Thyroid gland (tissue), 4 donors: Measurements from ENCODE around the gene PBX1. TPM values are rescaled to one million over a fixed set of nuclear protein-coding genes. Genes with fewer than 3 reads are reported as not detected.

Source experiments
- DNase-seq, 2 donors: peaks; one replicate each; pipeline ENCODE4 v3.0.0-alpha.2; 2019
- H3K27ac ChIP-seq, 3 donors: fragments of 200-600 bp; sonication (generic); 1 replicate in 2 of 3; 2 replicates in 1 of 3; pipeline ENCODE4 v1.5.1; 2016 to 2019; ENCODE audit warnings: mild to moderate bottlenecking in 1 of 3, moderate library complexity in 1 of 3
- H3K27me3 ChIP-seq: fragments of 200-600 bp; sonication (generic); one replicate; pipeline ENCODE4 v1.5.1; 2019
- H3K36me3 ChIP-seq, 2 donors: fragments of 200-600 bp; sonication (generic); one replicate each; pipeline ENCODE4 v1.5.1; 2016 to 2019
- H3K4me1 ChIP-seq, 2 donors: fragments of 200-600 bp; sonication (generic); one replicate each; pipeline ENCODE4 v1.5.1; 2017 to 2019
- H3K4me3 ChIP-seq, 3 donors: fragments of 200-600 bp; sonication (generic); replicated peaks in 1 of 3; 1 replicate in 2 of 3; 2 replicates in 1 of 3; pipeline ENCODE4 v1.5.1; 2016; ENCODE audit warnings: mild to moderate bottlenecking in 1 of 3
- H3K9me3 ChIP-seq: fragments of 200-600 bp; sonication (generic); one replicate; pipeline ENCODE4 v1.5.1; 2017
- POLR2A ChIP-seq, 2 donors: fragments of 450-650 bp; IDR thresholded peaks; one replicate each; pipeline ENCODE4 v1.6.1; 2017; ENCODE audit warnings: antibody characterized with exemption in 2 of 2, mild to moderate bottlenecking in 2 of 2, moderate library complexity in 1 of 2
- WGBS, 2 donors: methylation state at CpG; one replicate each; pipeline ENCODE4 v1.1.5; 2017; 5-methylcytosine and 5-hydroxymethylcytosine counted together
- intact Hi-C: fragments of 100-400 bp; cut with DNase I; formaldehyde crosslinking; loops from one replicate; pipeline ENCODE4 v1.15.1; 2023
- total RNA-seq, 4 donors: library from RNA; depleted of rRNA; stranded (reverse); fragments of >200 nt; gene quantifications; one replicate each; pipeline ENCODE4 v1.2.3, GENCODE V29; 2016
- TF ChIP-seq, protein P1 (sequence below), 6 experiments: fragments of 200-600 bp in 3 of 6; fragments of 450-650 bp in 3 of 6; sonication (generic) in 3 of 6; IDR thresholded peaks; one replicate each; pipeline ENCODE4 v1.5.1; 2016 to 2019; ENCODE audit warnings: antibody characterized with exemption in 6 of 6, mild to moderate bottlenecking in 2 of 6, inconsistent platforms in 1 of 6, moderate library complexity in 1 of 6

The PBX1 gene
- total RNA-seq, 4 donors from 2014 or later, result 79.0 to 159 (median 102) TPM

DNA sequence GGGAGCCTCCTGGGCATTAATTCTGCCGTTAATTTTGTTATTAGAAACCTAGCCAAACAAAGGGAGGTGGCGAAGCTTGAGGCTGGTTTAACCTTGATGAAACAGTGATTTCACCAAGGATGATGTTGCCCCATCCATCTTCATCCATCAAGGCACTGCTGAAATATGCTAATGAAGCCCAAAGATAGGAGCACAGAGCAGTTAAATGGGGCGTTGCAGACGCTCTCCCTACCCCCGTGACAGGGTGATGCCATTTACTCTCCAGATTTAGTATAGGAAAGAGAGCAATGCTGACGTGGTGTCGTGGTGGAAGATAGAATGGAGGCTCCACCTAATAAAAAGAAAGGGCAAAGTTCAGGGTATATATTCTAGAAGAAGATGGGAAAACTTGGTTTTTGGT, 84.0 kb downstream of the PBX1 start:
- H3K36me3 ChIP-seq, result no peaks in the 10 kb centered on the region
- no peak overlapping the region for H3K4me3 ChIP-seq
- peaks cover 9 to 23% of the 10 kb centered on the region in 2 donors for H3K4me1 ChIP-seq
- 79 to 96% methylated on average over 7 of the region's 7 CpGs for WGBS, 2 donors
- H3K9me3 ChIP-seq, result no peaks in the 10 kb centered on the region
- DNase-seq, result no peak
- no peaks in the 10 kb centered on the region for H3K27me3 ChIP-seq
- no peak for TF ChIP-seq POLR2A (IDR thresholded peaks at IDR 0.05)
- TF ChIP-seq, protein P1, sequence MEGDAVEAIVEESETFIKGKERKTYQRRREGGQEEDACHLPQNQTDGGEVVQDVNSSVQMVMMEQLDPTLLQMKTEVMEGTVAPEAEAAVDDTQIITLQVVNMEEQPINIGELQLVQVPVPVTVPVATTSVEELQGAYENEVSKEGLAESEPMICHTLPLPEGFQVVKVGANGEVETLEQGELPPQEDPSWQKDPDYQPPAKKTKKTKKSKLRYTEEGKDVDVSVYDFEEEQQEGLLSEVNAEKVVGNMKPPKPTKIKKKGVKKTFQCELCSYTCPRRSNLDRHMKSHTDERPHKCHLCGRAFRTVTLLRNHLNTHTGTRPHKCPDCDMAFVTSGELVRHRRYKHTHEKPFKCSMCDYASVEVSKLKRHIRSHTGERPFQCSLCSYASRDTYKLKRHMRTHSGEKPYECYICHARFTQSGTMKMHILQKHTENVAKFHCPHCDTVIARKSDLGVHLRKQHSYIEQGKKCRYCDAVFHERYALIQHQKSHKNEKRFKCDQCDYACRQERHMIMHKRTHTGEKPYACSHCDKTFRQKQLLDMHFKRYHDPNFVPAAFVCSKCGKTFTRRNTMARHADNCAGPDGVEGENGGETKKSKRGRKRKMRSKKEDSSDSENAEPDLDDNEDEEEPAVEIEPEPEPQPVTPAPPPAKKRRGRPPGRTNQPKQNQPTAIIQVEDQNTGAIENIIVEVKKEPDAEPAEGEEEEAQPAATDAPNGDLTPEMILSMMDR (IDR thresholded peaks at IDR 0.05), result no peak
- intact Hi-C loops, result no loop called here
- no peak overlapping the region for H3K27ac ChIP-seq

- no peak for DNase-seq
- no peaks in the 10 kb centered on the region for H3K36me3 ChIP-seq
- TF ChIP-seq, protein P1 (IDR thresholded peaks at IDR 0.05), result no peak
- TF ChIP-seq POLR2A (IDR thresholded peaks at IDR 0.05), result no peak
- H3K9me3 ChIP-seq, result no peaks in the 10 kb centered on the region
- WGBS, 2 donors, result 72 to 78% methylated on average over 3 of the region's 3 CpGs
- no peaks in the 10 kb centered on the region for H3K27me3 ChIP-seq
- H3K27ac ChIP-seq, result no peak overlapping the region
- peaks cover 17 to 24% of the 10 kb centered on the region in 2 donors for H3K4me1 ChIP-seq
- intact Hi-C loops, result no loop called here
- H3K4me3 ChIP-seq, result no peak overlapping the region
These were observed 85.3 kb downstream of the PBX1 start for GRCh38 chr1:164644268-164644667.

GRCh38 chr1:164644774-164645644, 86.0 kb downstream of the PBX1 start:
- intact Hi-C loops, result no loop called here
- H3K27ac ChIP-seq, result no peak overlapping the region
- H3K4me1 ChIP-seq, result peaks cover 22 to 28% of the 10 kb centered on the region in 2 donors
- H3K9me3 ChIP-seq, result no peaks in the 10 kb centered on the region
- no peaks in the 10 kb centered on the region for H3K36me3 ChIP-seq
- whole genome bisulfite sequencing, 2 donors, result 48 to 66% methylated on average over 6 of the region's 6 CpGs
- DNase-seq, result no peak
- H3K4me3 ChIP-seq, result no peak overlapping the region
- no peaks in the 10 kb centered on the region for H3K27me3 ChIP-seq
- no peak for TF ChIP-seq POLR2A (IDR thresholded peaks at IDR 0.05)
- TF ChIP-seq, protein P1 (IDR thresholded peaks at IDR 0.05), result no peak

DNA sequence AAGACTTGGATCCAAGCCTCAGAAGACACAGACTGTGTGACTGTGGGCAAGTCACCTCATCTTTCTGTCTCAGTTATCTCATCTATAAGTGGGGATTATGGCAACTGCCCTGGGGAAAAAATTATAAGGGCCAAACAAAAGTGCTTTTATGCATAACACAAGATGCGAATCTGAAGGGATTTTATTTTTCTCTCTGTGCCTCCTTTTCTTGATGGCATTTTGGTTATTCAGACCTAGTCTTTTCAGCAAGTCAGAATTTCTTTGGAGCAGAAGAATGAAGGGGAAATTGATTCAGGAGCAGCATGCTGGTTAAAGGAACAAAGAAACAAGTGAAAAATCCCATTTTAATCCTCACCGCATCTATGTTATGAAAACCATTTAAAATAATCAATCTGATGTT, 86.9 kb downstream of the PBX1 start:
- intact Hi-C loops, result no loop called here
- WGBS, 2 donors, result 98 to 99% methylated on average over 2 of the region's 2 CpGs
- Histone ChIP-seq H3K27me3 (no peaks in the 10 kb centered on the region), H3K36me3 (no peaks in the 10 kb centered on the region), H3K9me3 (no peaks in the 10 kb centered on the region), H3K4me1 (peaks cover 18 to 21% of the 10 kb centered on the region in 2 donors), H3K4me3 (no peak overlapping the region), H3K27ac (no peak overlapping the region)
- no peak for TF ChIP-seq POLR2A (IDR thresholded peaks at IDR 0.05)
- TF ChIP-seq, protein P1 (IDR thresholded peaks at IDR 0.05), result no peak
- no peak for DNase-seq

- H3K9me3 ChIP-seq, result no peaks in the 10 kb centered on the region
- H3K27me3 ChIP-seq, result no peaks in the 10 kb centered on the region
- intact Hi-C loops, result no loop called here
- no peak overlapping the region for H3K27ac ChIP-seq
- 66 to 75% methylated on average over 6 of the region's 6 CpGs for WGBS, 2 donors
- DNase-seq, result no peak
- no peak for TF ChIP-seq POLR2A (IDR thresholded peaks at IDR 0.05)
- TF ChIP-seq, protein P1 (IDR thresholded peaks at IDR 0.05), result no peak
- H3K4me1 ChIP-seq, result peaks cover 23% of the 10 kb centered on the region in 2 donors
- no peaks in the 10 kb centered on the region for H3K36me3 ChIP-seq
- no peak overlapping the region for H3K4me3 ChIP-seq
These were observed 88.2 kb downstream of the PBX1 start for GRCh38 chr1:164647211-164647610.
